Fibroblast of lung (primary cell): ENCODE measurements around the gene MANBA. TPM values are rescaled to one million over a fixed set of nuclear protein-coding genes. Genes with fewer than 3 reads are reported as not detected.

Experiments
- DNase-seq, 2 donors: peaks; one replicate each; pipeline versions ENCODE4 v3.0.0 to v3.0.0-alpha.2; 2010; ENCODE audit warnings: low read depth in 2 of 2
- H2AFZ ChIP-seq: 2 replicates; pipeline ENCODE4 v1.5.1; 2012; ENCODE audit warnings: low read length, control low read depth, inconsistent platforms
- H3K27ac ChIP-seq: 2 replicates; pipeline ENCODE4 v1.5.1; 2011; ENCODE audit warnings: low read length, control low read depth; ENCODE audit not compliant: insufficient read depth
- H3K27me3 ChIP-seq: 2 replicates; pipeline ENCODE4 v1.5.1; 2011; ENCODE audit warnings: mild to moderate bottlenecking, low read length; ENCODE audit not compliant: control insufficient read depth, insufficient read depth
- H3K36me3 ChIP-seq: 2 replicates; pipeline ENCODE4 v1.5.1; 2011; ENCODE audit warnings: low read length; ENCODE audit not compliant: control insufficient read depth, insufficient read depth
- H3K4me1 ChIP-seq: 2 replicates; pipeline ENCODE4 v1.5.1; 2011; ENCODE audit warnings: low read length; ENCODE audit not compliant: control insufficient read depth, insufficient read depth; ENCODE audit errors: extremely low read depth
- H3K4me2 ChIP-seq: 2 replicates; pipeline ENCODE4 v1.5.1; 2011; ENCODE audit warnings: low read length, control low read depth; ENCODE audit not compliant: insufficient read depth; ENCODE audit errors: extremely low read depth
- H3K4me3 ChIP-seq, 4 experiments: fragments of 200-600 bp in 1 of 4; sonication (generic) in 1 of 4; replicated peaks in 1 of 4; 2 replicates each; pipeline ENCODE4 v1.5.1; 2011 to 2016; ENCODE audit warnings: low read length in 4 of 4, low read depth in 3 of 4, mild to moderate bottlenecking in 3 of 4, control low read depth in 2 of 4, inconsistent platforms in 1 of 4, mixed read lengths in 1 of 4; ENCODE audit not compliant: insufficient read depth in 1 of 4; ENCODE audit errors: control extremely low read depth in 1 of 4
- H3K79me2 ChIP-seq: 2 replicates; pipeline ENCODE4 v1.5.1; 2012; ENCODE audit warnings: mild to moderate bottlenecking, low read length, inconsistent platforms; ENCODE audit not compliant: control insufficient read depth, insufficient read depth
- H3K9ac ChIP-seq: 2 replicates; pipeline ENCODE4 v1.5.1; 2011; ENCODE audit warnings: mild to moderate bottlenecking, low read length, control low read depth; ENCODE audit not compliant: insufficient read depth
- H3K9me3 ChIP-seq: 2 replicates; pipeline ENCODE4 v1.5.1; 2012; ENCODE audit warnings: low read depth, low read length; ENCODE audit not compliant: control insufficient read depth, insufficient read depth
- H4K20me1 ChIP-seq: 2 replicates; pipeline ENCODE4 v1.5.1; 2011; ENCODE audit warnings: low read length; ENCODE audit not compliant: control insufficient read depth, insufficient read depth; ENCODE audit errors: extremely low read depth
- EZH2 ChIP-seq: IDR thresholded peaks from 2 replicates; pipeline ENCODE4 v1.5.1; 2012; ENCODE audit warnings: low read length, control low read depth, mild to moderate bottlenecking; ENCODE audit errors: missing control alignments
- polyA plus RNA-seq, 2 donors: library from polyadenylated mRNA; depleted of rRNA in 1 of 2; stranded (reverse) in 1 of 2; unstranded in 1 of 2; fragments of >200 nt; gene quantifications; 2 replicates each; pipeline ENCODE4 v1.2.1, GENCODE V29; 2011 to 2012; ENCODE audit warnings: missing spikeins in 1 of 2
- total RNA-seq: library from RNA; depleted of rRNA; stranded (reverse); fragments of >200 nt; gene quantifications from 2 replicates; pipeline ENCODE4 v1.2.1, GENCODE V29; 2014
- TF ChIP-seq, protein P1 (sequence below), 2 donors: IDR thresholded peaks in 1 of 2; conservative IDR thresholded peaks in 1 of 2; 1 replicate in 1 of 2; 2 replicates in 1 of 2; pipeline ENCODE4 v1.5.1; 2011 to 2012; ENCODE audit warnings: low read length in 2 of 2, control low read depth in 1 of 2, inconsistent platforms in 1 of 2, low read depth in 1 of 2, mild to moderate bottlenecking in 1 of 2

Gene MANBA
- total and polyA plus RNA-seq, 2 donors (not counting 1 experiment from before 2014, with no cell fraction given), result 13.4 to 97.9 TPM

DNA sequence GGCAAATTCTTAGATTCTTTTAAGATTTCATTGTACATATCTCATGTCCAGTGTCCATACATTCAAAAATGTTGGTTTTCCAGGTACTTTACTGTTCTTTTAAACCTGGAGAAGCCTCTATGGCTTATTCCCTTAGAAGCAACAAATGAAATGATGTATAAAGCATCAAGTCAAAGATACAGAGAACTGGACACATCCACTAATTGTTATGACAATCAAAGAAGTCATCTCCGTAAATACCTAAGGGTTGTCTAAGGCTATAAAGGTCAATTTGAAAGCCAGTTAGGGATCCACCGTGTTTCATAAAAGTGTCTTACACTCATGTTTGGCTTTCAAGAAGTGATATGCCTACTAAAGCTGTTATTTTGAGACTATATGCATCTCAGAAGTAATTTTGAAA lies 34.2 kb upstream of the MANBA start:
- Histone ChIP-seq H3K4me1 (no peaks in the 10 kb centered on the region), H3K36me3 (peaks cover 11% of the 10 kb centered on the region), H3K27me3 (no peaks in the 10 kb centered on the region), H3K27ac (no peak overlapping the region), H3K9ac (no peak overlapping the region), H4K20me1 (no peaks in the 10 kb centered on the region), H3K4me3 (no peak overlapping the region), H3K9me3 (no peaks in the 10 kb centered on the region), H3K79me2 (peaks cover 6% of the 10 kb centered on the region), H2AFZ (no peak overlapping the region), H3K4me2 (no peak overlapping the region)
- TF ChIP-seq, protein P1, sequence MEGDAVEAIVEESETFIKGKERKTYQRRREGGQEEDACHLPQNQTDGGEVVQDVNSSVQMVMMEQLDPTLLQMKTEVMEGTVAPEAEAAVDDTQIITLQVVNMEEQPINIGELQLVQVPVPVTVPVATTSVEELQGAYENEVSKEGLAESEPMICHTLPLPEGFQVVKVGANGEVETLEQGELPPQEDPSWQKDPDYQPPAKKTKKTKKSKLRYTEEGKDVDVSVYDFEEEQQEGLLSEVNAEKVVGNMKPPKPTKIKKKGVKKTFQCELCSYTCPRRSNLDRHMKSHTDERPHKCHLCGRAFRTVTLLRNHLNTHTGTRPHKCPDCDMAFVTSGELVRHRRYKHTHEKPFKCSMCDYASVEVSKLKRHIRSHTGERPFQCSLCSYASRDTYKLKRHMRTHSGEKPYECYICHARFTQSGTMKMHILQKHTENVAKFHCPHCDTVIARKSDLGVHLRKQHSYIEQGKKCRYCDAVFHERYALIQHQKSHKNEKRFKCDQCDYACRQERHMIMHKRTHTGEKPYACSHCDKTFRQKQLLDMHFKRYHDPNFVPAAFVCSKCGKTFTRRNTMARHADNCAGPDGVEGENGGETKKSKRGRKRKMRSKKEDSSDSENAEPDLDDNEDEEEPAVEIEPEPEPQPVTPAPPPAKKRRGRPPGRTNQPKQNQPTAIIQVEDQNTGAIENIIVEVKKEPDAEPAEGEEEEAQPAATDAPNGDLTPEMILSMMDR (conservative IDR thresholded peaks at IDR 0.05 in 1 of 2, IDR thresholded peaks at IDR 0.05 in 1 of 2; ENCODE audit: low read depth in 1 of 2, low read length in 2 of 2), result no peak
- TF ChIP-seq EZH2, result no peak
- no peak for DNase-seq

DNA sequence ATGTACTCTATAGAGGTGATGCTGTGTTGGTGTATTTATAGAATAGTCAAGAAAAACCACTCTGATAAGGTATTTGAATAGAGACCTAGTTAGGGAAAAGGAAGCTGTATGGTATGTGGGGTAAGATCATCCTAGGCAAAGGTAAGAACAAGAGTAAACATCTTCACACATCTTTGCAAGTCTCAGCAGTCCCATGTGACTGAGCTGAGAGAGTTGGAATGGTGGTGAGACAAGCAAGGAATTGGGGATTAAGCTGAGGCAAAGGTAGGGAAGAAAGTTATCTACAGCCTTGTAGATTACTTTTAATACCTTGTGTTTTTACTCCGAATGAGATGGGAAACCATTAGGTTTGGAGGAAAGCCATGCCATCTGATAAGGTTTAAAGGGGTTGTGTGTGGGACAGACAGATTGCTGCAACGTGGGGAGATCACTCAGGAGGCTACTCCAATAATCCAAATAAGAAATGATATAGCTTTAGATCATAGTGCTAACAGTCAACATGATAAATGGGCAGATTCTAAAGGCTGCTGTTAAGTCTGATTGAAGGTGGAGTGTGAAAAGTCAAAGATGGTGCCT lies 31.7 kb upstream of the MANBA start:
- H2AFZ ChIP-seq, result no peak overlapping the region
- peaks cover 2% of the 10 kb centered on the region for H3K79me2 ChIP-seq
- H3K27ac ChIP-seq, result no peak overlapping the region
- no peak for DNase-seq
- no peak overlapping the region for H3K4me3 ChIP-seq
- H4K20me1 ChIP-seq, result no peaks in the 10 kb centered on the region
- no peaks in the 10 kb centered on the region for H3K27me3 ChIP-seq
- no peak overlapping the region for H3K4me2 ChIP-seq
- H3K9me3 ChIP-seq, result no peaks in the 10 kb centered on the region
- no peaks in the 10 kb centered on the region for H3K4me1 ChIP-seq
- H3K36me3 ChIP-seq, result peaks cover 9% of the 10 kb centered on the region
- H3K9ac ChIP-seq, result no peak overlapping the region
- TF ChIP-seq, protein P1 (conservative IDR thresholded peaks at IDR 0.05 in 1 of 2, IDR thresholded peaks at IDR 0.05 in 1 of 2; ENCODE audit: low read depth in 1 of 2, low read length in 2 of 2), result no peak
- no peak for TF ChIP-seq EZH2

DNA sequence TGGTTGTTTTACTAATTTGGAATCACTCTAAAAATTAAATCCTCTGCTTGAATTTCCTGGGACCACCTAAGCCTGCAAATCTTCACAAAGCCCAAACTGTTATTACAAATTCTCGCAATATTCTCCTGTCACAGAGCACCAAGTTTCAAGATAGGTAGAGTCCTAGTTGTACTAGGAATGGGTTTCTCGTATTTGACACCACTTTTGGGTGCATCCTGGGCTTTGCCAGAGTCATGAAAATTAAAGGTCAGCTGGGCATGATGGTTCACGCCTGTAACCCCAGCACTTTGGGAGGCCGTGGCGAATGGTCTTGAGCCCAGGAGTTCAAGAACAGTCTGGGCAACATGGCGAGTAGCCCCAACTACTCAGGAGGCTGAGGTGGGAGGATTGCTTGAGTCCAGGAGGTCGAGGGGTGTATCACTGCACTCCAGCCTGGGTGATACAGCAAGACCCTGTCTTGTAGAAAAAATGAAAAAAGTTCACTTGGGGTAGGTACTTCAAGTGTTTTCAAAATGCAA lies 30.6 kb upstream of the MANBA start:
- Histone ChIP-seq H4K20me1 (no peaks in the 10 kb centered on the region), H3K27me3 (no peaks in the 10 kb centered on the region), H3K79me2 (no peaks in the 10 kb centered on the region), H3K4me3 (no peak overlapping the region), H3K27ac (no peak overlapping the region), H3K4me1 (no peaks in the 10 kb centered on the region), H2AFZ (no peak overlapping the region), H3K36me3 (peaks cover 7% of the 10 kb centered on the region), H3K4me2 (no peak overlapping the region), H3K9ac (no peak overlapping the region), H3K9me3 (no peaks in the 10 kb centered on the region)
- TF ChIP-seq, protein P1 (conservative IDR thresholded peaks at IDR 0.05 in 1 of 2, IDR thresholded peaks at IDR 0.05 in 1 of 2; ENCODE audit: low read depth in 1 of 2, low read length in 2 of 2), result no peak
- no peak for TF ChIP-seq EZH2
- DNase-seq, result no peak
